Ovary (tissue), 3 donors: ENCODE results near the gene SLC39A13.

Experiments
- EP300 ChIP-seq: sonication (generic); formaldehyde crosslinking; IDR thresholded peaks from one replicate; pipeline ENCODE4 v1.6.1; 2017; ENCODE audit warnings: antibody characterized with exemption
- POLR2A ChIP-seq: fragments of 450-650 bp; IDR thresholded peaks from one replicate; pipeline ENCODE4 v1.6.1; 2017; ENCODE audit warnings: antibody characterized with exemption, mild to moderate bottlenecking, moderate library complexity
- TF ChIP-seq, protein P1 (sequence below), 3 donors: fragments of 450-650 bp in 2 of 3; fragments of 200-600 bp in 1 of 3; IDR thresholded peaks; one replicate each; pipeline versions ENCODE4 v1.5.1 to v1.8.0; 2016 to 2022; ENCODE audit warnings: antibody characterized with exemption in 3 of 3, mild to moderate bottlenecking in 1 of 3
- donor health status: DM: no; HTN: no; CAD: no.

DNA sequence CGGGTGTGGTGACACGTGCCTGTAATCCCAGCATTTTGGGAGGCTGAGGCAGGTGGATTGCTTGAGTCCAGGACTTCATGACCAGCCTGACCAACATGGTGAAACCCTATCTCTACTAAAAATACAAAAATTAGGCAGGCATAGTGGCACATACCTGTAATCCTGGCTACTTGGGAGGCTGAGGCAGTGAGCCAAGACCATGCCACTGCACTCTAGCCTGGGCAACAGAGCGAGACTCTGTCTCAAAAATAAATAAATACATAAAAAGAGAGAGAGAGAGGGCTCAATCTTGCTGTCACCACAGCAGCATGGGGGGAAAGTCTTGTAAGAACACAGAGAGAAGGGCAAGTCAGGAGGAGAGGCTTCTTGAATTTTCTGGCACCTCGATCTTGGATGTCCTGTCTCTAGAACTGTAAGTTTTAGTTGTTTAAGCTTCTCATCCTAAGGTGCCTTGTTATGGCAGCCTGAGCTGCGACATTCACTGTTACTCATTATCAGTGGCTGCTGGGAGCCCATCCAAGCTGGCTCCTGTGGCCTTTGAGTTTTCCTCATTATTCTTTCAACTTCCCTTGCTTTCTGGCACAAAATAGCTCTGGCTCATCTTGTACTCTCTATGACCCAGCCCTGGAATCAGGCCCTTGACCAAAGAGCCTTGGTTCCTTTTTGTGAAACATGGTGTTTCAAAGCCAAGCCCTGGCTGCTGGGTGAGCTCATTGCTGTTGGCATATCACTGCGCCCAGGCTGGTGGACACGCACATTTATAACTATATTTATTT, 25.8 kb downstream of the SLC39A13 start:
- TF ChIP-seq, protein P1, sequence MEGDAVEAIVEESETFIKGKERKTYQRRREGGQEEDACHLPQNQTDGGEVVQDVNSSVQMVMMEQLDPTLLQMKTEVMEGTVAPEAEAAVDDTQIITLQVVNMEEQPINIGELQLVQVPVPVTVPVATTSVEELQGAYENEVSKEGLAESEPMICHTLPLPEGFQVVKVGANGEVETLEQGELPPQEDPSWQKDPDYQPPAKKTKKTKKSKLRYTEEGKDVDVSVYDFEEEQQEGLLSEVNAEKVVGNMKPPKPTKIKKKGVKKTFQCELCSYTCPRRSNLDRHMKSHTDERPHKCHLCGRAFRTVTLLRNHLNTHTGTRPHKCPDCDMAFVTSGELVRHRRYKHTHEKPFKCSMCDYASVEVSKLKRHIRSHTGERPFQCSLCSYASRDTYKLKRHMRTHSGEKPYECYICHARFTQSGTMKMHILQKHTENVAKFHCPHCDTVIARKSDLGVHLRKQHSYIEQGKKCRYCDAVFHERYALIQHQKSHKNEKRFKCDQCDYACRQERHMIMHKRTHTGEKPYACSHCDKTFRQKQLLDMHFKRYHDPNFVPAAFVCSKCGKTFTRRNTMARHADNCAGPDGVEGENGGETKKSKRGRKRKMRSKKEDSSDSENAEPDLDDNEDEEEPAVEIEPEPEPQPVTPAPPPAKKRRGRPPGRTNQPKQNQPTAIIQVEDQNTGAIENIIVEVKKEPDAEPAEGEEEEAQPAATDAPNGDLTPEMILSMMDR (IDR thresholded peaks at IDR 0.05), result no peak
- TF ChIP-seq POLR2A (no peak), EP300 (no peak)
